GM21576 (cell line): ENCODE data around the gene USP44.
"Not testable (repeated sequence)": the region's sequence is repeated elsewhere in the genome, so short reads cannot be mapped to it uniquely, and the experiment has no call there.

Experiments used
- ATAC-seq: cut with Tn5 transposase; IDR thresholded peaks from one replicate; pipeline ENCODE4 v1.9.1; 2021; ENCODE audit warnings: mild to moderate bottlenecking, moderate library complexity; ENCODE audit not compliant: unreplicated experiment

USP44 gene

GRCh38 chr12:95511977-95512376 lies 39.3 kb downstream of the USP44 start:
- ATAC-seq: no peak

- no peak for ATAC-seq
These were observed 42.0 kb downstream of the USP44 start for GRCh38 chr12:95509300-95509699.

GRCh38 chr12:95506707-95507523 lies 44.4 kb downstream of the USP44 start:
- no peak for ATAC-seq

DNA sequence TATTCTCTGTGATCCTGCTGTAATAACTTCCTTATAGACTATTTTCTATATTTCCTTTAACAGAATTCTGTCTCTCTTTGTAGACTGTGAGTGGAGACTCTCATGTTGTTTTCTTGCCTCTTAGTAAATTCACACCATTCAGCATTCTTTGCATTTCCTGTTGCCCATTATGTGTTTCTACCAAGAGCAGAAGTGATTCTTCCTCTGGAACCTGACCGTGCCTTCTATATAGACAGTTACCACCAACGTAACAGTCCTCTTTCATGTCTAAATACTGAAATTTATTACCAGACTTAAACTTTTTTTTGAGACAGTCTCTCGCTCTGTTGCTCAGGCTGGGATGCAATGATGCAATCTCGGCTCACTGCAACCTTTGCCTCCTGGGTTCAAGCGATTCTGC lies 46.2 kb downstream of the USP44 start:
- ATAC-seq: no peak

DNA sequence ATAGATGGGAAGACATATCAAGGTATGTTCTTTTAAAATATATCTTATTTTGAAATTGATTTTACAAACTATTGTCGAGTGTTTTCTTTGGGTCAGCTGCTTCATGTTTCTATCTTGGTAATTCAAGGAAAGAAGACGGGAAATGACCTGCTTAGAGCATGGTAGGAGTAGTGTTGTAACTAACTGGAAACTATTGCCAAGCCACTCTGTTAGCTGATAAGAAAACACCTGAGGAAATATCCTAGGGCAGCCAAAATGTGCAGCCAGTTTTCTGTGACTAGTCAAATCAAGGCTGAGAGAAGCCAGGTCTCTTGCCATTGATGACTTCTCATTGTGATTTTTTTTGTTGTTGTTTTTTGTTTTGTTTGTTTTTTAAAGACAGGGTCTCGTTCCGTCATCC lies 47.1 kb downstream of the USP44 start:
- ATAC-seq: no peak

- no peak for ATAC-seq
These were observed 51.5 kb downstream of the USP44 start for GRCh38 chr12:95499772-95500171.

- no peak for ATAC-seq
These were observed 52.3 kb downstream of the USP44 start for GRCh38 chr12:95498968-95499367.

DNA sequence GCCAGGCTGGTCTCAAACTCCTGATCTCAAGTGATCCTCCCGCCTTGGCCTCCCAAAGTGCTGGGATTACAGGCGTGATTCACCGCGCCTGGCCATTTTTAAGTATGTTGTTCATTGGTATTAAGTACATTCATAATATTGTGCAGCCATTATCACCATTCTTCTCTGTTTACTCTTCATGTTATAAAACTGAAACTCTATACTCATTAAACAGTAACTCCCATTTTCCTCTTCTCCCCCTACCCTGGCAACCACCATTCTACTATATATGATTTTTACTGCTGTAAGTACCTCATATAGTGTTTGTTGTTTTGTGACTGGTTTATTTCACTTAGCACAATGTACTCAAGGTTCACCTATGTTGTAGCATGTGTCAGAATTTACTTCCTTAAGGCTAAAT lies 54.2 kb downstream of the USP44 start:
- no peak for ATAC-seq

DNA sequence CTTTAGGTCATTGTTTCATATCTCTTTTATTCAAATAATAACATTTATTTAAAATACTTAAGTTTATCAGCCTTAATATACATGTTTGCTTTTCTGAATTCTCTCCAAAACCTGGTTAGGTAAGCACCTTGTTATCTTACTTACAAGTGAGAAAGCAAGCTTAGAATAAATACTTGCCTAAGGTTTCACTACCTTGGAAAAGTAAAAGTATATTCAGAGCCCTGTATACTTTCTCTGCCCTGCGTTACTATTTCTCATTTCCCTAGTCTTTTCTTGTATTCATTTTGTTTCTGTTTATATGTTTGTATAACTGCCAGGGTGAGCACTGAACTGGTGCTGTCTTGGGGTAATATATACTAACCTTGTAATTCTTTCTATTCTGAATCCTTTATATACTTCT lies 55.8 kb downstream of the USP44 start:
- ATAC-seq: no peak

GRCh38 chr12:95494888-95495287 lies 56.4 kb downstream of the USP44 start:
- ATAC-seq: no peak

- no peak for ATAC-seq
These were observed 58.8 kb downstream of the USP44 start for GRCh38 chr12:95492462-95492861.

DNA sequence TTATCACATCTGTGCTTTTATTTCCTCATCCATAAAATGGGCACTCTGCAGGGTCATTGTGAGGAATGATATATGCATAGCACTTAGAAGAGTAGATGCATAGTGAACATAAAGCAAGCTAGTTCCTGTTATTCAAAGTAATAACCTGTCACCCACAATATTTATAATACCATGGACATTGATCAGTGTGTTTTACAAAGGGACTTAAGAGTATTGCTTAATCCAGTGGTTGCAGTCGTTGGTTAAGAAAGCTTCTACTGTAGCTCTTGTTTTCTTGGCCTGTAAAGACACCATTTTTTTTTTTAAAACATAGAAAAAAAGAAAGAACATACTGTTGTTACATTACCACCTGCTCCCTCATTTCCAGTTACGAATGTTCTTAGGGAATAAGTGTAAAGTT lies 64.3 kb downstream of the USP44 start:
- ATAC-seq: no peak

GRCh38 chr12:95484524-95484923 lies 66.8 kb downstream of the USP44 start:
- no peak for ATAC-seq

DNA sequence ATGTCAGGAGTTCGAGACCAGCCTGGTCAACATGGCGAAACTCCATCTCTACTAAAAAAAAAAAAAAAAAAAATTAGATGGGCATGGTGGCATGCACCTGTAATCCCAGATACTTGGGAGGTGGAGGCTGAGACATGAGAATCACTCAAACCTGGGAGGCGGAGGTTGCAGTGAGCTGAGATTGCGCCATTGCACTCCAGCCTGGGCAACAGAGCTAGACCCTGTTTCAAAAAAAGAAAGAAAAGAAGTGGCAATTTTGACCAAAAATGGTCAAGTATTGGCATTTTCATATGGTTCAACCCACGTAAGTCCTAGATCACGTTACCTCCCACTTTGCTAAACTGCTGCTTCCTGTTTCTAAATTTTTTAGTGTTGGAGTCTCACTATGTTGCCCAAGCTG lies 68.7 kb downstream of the USP44 start:
- ATAC-seq: not testable (repeated sequence)

GRCh38 chr12:95481888-95482287 lies 69.4 kb downstream of the USP44 start:
- no peak for ATAC-seq

DNA sequence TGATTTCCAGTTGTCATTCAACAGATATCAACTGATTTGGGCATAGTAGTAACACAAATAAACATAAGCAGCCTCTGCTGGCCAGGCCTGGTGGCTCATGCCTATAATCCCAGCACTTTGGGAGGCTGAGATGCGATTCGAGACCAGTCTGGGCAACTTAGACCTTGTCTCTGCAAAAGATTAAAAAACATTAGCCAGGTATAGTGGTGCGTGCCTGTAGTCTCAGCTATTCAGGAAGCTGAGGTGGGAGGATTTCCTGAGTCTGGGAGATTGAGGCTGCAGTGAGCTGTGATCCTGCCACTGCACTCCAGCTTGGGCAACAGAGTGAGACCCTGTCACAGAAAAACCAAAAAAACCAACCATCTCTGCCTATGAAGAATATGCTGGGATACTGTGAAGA lies 70.2 kb downstream of the USP44 start:
- ATAC-seq: no peak

DNA sequence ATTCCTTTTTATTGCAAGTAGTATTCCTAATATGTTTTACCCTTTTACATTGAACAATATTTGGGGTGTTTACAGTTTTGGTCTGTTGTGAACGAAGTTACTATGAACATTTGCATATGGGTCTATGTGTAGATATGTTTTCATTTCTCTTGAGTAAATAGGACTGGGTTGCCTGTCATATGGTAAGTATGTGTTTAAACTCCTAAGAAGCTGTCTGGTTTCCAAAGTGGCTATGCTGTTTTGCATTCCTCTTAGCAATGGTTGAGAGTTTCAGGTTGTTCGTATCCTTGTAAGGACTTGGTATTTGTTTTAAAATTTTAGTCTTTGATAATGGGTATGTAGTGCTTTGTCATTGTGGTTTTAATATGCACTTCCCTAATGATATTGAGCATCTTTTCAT lies 71.0 kb downstream of the USP44 start:
- ATAC-seq: no peak

GRCh38 chr12:95474660-95474958 lies 76.7 kb downstream of the USP44 start:
- ATAC-seq: no peak

- ATAC-seq: peak; percentile 94
These were observed 77.2 kb downstream of the USP44 start, which contains the start of gene METAP2 for GRCh38 chr12:95473884-95474659. TSS of gene METAP2 (plus strand) at chr12:95474152. CDS start at chr12:95474180, 28 bp downstream.

DNA sequence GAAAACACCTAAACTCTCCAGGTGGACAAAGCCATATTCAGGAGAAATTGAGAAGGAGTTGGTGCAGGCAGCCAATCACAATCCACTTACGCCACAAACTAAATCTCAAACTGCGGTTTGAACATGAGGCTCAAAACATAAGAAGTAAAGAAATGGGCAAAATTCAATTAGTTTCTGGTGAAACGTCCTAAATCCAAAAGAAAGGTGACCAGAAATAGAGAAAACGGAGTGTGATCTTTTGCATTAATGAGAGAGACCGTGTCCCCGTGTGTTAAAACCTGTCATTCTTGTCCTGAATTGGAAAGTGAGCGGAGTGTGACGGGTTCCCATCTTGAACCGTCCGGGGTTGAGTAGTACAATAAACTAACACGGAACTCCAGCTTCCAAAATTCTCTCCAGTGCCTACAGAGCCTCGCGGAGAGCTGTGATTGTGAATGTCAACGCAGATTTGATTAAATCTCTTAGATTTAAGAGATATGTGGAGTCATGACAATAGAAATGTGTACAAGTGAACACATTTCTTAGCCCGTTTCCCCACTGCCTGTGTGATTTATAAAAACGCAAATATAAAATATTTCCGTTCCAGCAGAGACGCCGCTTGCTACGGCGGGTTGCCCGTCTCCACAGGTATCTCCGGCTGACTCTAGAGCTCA lies 77.9 kb downstream of the USP44 start:
- ATAC-seq: peak; percentile 32

GRCh38 chr12:95470300-95470699 lies 81.0 kb downstream of the USP44 start:
- ATAC-seq: no peak
